ENCODE results near the gene NKD1. TPM values are rescaled to one million over a fixed set of nuclear protein-coding genes. Genes with fewer than 3 reads are reported as not detected.

NKD1 gene
- total RNA-seq, 1 donor from 2014 or later: 1.7 TPM

GRCh38 chr16:50692644-50692998, 144.4 kb downstream of the NKD1 start:
- H3K4me3 ChIP-seq: peak overlapping the region in 1 of 2 donors; percentile 73
- no peaks in the 10 kb centered on the region for H3K27me3 ChIP-seq
- no peak for TF ChIP-seq POLR2AphosphoS5 (IDR thresholded peaks at IDR 0.05; ENCODE audit: insufficient read depth in 1 of 2, low read depth in 1 of 2)
- TF ChIP-seq, protein P1, sequence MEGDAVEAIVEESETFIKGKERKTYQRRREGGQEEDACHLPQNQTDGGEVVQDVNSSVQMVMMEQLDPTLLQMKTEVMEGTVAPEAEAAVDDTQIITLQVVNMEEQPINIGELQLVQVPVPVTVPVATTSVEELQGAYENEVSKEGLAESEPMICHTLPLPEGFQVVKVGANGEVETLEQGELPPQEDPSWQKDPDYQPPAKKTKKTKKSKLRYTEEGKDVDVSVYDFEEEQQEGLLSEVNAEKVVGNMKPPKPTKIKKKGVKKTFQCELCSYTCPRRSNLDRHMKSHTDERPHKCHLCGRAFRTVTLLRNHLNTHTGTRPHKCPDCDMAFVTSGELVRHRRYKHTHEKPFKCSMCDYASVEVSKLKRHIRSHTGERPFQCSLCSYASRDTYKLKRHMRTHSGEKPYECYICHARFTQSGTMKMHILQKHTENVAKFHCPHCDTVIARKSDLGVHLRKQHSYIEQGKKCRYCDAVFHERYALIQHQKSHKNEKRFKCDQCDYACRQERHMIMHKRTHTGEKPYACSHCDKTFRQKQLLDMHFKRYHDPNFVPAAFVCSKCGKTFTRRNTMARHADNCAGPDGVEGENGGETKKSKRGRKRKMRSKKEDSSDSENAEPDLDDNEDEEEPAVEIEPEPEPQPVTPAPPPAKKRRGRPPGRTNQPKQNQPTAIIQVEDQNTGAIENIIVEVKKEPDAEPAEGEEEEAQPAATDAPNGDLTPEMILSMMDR (IDR thresholded peaks at IDR 0.05): no peak
- no peak for TF ChIP-seq POLR2A (IDR thresholded peaks at IDR 0.05)
- H3K9me3 ChIP-seq: no peaks in the 10 kb centered on the region
- peaks cover 26% of the 10 kb centered on the region for H3K4me1 ChIP-seq
- H3K27ac ChIP-seq: no peak overlapping the region
- DNase-seq (ENCODE audit: extremely low spot score in 2 of 2): no peak
- H3K36me3 ChIP-seq: no peaks in the 10 kb centered on the region
- intact Hi-C loops (cut with DNase I): no loop called here

- no peaks in the 10 kb centered on the region for H3K36me3 ChIP-seq
- no peak for DNase-seq (ENCODE audit: extremely low spot score in 2 of 2)
- H3K4me3 ChIP-seq: peak within 1 kb of the TSS; percentile 50 to 73
- no peaks in the 10 kb centered on the region for H3K9me3 ChIP-seq
- intact Hi-C loops (cut with DNase I): no loop called here
- H3K27ac ChIP-seq: peak within 1 kb of the TSS; percentile 71
- peaks cover 32% of the 10 kb centered on the region for H3K4me1 ChIP-seq
- H3K27me3 ChIP-seq: no peaks in the 10 kb centered on the region
- TF ChIP-seq POLR2A (IDR thresholded peaks at IDR 0.05) (no peak), POLR2AphosphoS5 (IDR thresholded peaks at IDR 0.05; ENCODE audit: insufficient read depth in 1 of 2, low read depth in 1 of 2) (no peak)
- TF ChIP-seq, protein P1 (IDR thresholded peaks at IDR 0.05): no peak
These were observed 145.0 kb downstream of the NKD1 start, which contains the start of gene NOD2 for GRCh38 chr16:50692999-50693781. NOD2 (plus strand) TSS chr16:50693606; CDS start chr16:50699496, 5,890 bp downstream.

DNA sequence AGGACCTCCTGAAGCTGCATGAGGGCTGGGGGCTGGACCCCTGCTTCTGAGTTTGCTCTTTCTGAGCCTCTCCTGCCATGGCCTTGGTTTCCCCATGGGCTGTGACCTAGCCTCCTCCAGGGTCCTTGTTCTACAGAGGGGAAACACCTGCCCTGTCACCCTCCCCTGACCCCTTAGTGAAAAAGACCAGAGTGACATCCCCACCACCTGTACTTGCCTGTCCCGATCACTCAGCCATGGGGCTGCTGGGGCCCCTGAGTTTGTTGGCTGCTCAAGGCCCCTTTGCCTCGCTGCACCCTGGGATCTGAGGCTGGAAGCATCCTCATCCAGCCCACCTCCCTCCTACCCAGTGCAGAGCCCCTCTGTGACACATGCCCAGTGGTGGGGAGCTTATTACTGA, 146.0 kb downstream of the NKD1 start:
- no peak for DNase-seq (ENCODE audit: extremely low spot score in 2 of 2)
- Histone ChIP-seq H3K9me3 (no peaks in the 10 kb centered on the region), H3K36me3 (no peaks in the 10 kb centered on the region), H3K4me1 (peaks cover 42% of the 10 kb centered on the region), H3K4me3 (peak overlapping the region; percentile 50 to 73), H3K27ac (peak overlapping the region; percentile 71), H3K27me3 (no peaks in the 10 kb centered on the region)
- TF ChIP-seq, protein P1 (IDR thresholded peaks at IDR 0.05): no peak
- TF ChIP-seq POLR2A (IDR thresholded peaks at IDR 0.05) (no peak), POLR2AphosphoS5 (IDR thresholded peaks at IDR 0.05; ENCODE audit: insufficient read depth in 1 of 2, low read depth in 1 of 2) (no peak)
- intact Hi-C loops (cut with DNase I): no loop called here

DNA sequence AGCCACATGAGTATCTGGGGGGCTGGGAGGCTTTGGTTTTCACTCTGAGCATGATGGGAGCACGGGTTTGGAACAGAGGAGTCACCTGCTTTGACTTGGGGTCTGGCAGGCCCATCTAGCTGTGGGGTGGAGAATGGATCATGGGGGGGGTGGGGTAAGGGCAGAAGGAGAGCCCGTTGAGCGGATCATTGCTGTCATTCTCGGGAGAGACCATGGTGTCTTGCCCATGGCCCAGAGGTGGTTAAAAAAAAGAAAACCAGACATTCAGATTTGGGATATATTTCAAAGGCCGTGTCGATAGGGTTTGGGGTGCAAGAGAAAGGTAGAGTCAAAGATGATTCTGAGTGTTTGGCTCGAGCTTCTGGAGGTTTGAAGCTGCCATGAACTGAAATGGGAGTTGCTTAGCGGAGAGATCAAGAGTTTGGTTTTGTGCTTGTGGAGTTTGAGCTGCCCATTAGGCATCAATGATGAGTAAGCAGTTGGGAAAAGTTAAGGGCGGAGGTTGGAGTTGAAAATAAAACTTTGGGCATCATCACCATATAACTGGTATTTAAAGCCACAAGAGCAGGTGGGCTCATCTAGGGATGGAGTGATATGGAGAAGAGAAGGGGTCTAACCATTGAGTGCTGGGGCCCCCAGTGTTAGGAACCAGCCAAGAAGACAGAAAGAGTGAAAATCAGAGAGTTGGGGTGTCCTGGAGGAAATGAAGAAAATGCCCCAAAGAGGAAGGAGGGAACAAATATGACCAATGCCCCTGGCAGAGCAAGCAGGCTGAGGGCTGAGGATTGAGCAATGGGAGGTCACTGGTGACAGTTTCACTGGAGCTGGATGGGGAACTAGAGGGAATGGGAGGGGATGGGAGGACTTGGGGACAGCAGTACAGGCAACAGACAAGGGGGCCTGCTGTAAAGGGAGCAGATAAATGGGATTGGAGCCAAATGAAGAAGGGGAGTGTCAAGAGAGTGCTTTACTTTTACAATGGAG, 147.1 kb downstream of the NKD1 start:
- Histone ChIP-seq H3K36me3 (no peaks in the 10 kb centered on the region), H3K27me3 (no peaks in the 10 kb centered on the region), H3K4me1 (peaks cover 46% of the 10 kb centered on the region), H3K9me3 (no peaks in the 10 kb centered on the region), H3K4me3 (no peak overlapping the region), H3K27ac (peak overlapping the region; percentile 78)
- TF ChIP-seq, protein P1 (IDR thresholded peaks at IDR 0.05): no peak
- TF ChIP-seq POLR2A (IDR thresholded peaks at IDR 0.05) (no peak), POLR2AphosphoS5 (IDR thresholded peaks at IDR 0.05; ENCODE audit: insufficient read depth in 1 of 2, low read depth in 1 of 2) (no peak)
- DNase-seq (ENCODE audit: extremely low spot score in 2 of 2): no peak
- intact Hi-C loops (cut with DNase I): no loop called here

All from vagina (tissue), 2 donors.